ENCODE data around the gene UCHL3. TPM values are rescaled to one million over a fixed set of nuclear protein-coding genes. Genes with fewer than 3 reads are reported as not detected.

UCHL3 gene
- total and polyA plus RNA-seq, 9 donors, result 8.6 to 39.5 (median 13.0) TPM

DNA sequence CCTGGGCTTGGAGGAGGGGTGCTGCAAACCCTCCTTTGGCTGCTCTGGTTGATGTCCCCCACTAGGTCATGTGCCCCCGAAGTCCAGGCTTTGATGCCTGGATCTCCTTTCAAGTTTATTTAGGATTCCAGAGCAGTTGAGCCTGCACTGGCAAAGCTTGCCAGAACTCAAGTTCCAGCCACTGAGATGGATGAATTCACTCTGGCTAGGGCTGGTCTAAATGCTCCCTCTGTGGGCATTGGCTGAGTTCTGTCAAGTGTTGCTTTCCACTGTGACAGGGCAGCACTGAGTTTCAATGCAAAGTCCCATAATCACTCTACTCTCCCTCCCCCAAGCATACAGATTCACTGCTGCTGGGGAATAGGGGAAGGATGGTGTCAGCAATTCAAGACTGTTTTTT, 68.7 kb downstream of the UCHL3 start:
- no peak for TF ChIP-seq POLR2A (IDR thresholded peaks at IDR 0.05)
- TF ChIP-seq, protein P1, sequence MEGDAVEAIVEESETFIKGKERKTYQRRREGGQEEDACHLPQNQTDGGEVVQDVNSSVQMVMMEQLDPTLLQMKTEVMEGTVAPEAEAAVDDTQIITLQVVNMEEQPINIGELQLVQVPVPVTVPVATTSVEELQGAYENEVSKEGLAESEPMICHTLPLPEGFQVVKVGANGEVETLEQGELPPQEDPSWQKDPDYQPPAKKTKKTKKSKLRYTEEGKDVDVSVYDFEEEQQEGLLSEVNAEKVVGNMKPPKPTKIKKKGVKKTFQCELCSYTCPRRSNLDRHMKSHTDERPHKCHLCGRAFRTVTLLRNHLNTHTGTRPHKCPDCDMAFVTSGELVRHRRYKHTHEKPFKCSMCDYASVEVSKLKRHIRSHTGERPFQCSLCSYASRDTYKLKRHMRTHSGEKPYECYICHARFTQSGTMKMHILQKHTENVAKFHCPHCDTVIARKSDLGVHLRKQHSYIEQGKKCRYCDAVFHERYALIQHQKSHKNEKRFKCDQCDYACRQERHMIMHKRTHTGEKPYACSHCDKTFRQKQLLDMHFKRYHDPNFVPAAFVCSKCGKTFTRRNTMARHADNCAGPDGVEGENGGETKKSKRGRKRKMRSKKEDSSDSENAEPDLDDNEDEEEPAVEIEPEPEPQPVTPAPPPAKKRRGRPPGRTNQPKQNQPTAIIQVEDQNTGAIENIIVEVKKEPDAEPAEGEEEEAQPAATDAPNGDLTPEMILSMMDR (IDR thresholded peaks at IDR 0.05), result no peak
- no peak for TF ChIP-seq EP300 (IDR thresholded peaks at IDR 0.05)
- intact Hi-C loops (cut with DNase I), result no loop called here
- H3K36me3 ChIP-seq, result no peaks in the 10 kb centered on the region
- no peak overlapping the region for H3K27ac ChIP-seq
- no peaks in the 10 kb centered on the region for H3K4me1 ChIP-seq (ENCODE audit: insufficient read depth)
- H3K27me3 ChIP-seq, result no peaks in the 10 kb centered on the region
- WGBS, 3 donors, result 0 to 43% (median 0%) methylated on average over 1 of the region's 1 CpG
- H3K9me3 ChIP-seq, result no peaks in the 10 kb centered on the region
- H3K4me3 ChIP-seq, result no peak overlapping the region
- no peak for DNase-seq

DNA sequence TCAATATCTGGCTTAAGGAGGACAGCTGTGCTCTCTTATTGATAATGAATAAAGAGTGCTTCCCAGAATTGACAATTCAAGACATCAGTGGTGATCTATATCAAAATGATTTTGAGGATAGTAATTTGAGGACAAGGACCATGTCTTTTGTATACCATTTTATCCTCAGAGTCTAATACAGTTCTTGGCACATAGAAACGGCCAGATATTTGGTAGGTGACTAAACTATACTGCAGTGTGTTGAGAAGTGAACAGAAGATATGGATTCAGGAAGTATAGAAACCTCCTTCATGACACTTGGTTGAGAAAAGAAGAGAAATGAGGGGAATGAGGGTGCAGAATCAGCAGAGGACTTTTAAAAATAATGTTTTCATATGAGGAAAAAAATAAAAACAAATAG, 70.4 kb downstream of the UCHL3 start:
- Histone ChIP-seq H3K36me3 (no peaks in the 10 kb centered on the region), H3K4me3 (no peak overlapping the region), H3K9me3 (no peaks in the 10 kb centered on the region), H3K27me3 (no peaks in the 10 kb centered on the region), H3K27ac (no peak overlapping the region), H3K4me1 (ENCODE audit: insufficient read depth) (no peaks in the 10 kb centered on the region)
- intact Hi-C loops (cut with DNase I), result no loop called here
- TF ChIP-seq POLR2A (IDR thresholded peaks at IDR 0.05), result no peak
- TF ChIP-seq EP300 (IDR thresholded peaks at IDR 0.05), result no peak
- TF ChIP-seq, protein P1 (IDR thresholded peaks at IDR 0.05), result no peak
- 57 to 61% (median 57%) methylated on average over 1 of the region's 1 CpG for WGBS, 3 donors
- no peak for DNase-seq

- Histone ChIP-seq H3K9me3 (no peaks in the 10 kb centered on the region), H3K36me3 (no peaks in the 10 kb centered on the region), H3K27ac (no peak overlapping the region), H3K4me3 (no peak overlapping the region), H3K4me1 (ENCODE audit: insufficient read depth) (no peaks in the 10 kb centered on the region), H3K27me3 (no peaks in the 10 kb centered on the region)
- DNase-seq, result no peak
- 13 to 17% (median 13%) methylated on average over 2 of the region's 2 CpGs for WGBS, 3 donors
- no peak for TF ChIP-seq POLR2A (IDR thresholded peaks at IDR 0.05)
- TF ChIP-seq EP300 (IDR thresholded peaks at IDR 0.05), result no peak
- TF ChIP-seq, protein P1 (IDR thresholded peaks at IDR 0.05), result no peak
- intact Hi-C loops (cut with DNase I), result no loop called here
These were observed 71.6 kb downstream of the UCHL3 start for GRCh38 chr13:75621147-75621546.

DNA sequence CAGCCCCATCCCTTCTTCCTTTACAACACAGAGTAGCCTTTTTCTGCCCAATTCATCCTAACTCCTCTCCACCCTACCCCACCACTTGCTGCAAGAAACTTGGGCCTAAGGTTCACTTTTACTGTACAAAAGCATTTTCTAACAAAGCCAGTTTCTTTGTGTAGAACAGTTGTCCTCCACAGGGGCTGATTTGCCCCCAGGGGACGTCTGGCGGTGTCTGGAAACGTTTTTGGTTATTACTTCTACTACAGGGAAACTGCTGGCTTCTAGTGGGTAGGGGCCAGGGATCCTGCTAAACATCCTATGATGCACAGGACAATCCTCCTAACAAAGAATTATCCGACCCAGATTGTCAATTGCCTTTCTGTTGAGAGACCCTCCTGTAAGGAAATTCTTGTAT, 79.2 kb downstream of the UCHL3 start:
- Histone ChIP-seq H3K4me3 (no peak overlapping the region), H3K27me3 (no peaks in the 10 kb centered on the region), H3K36me3 (no peaks in the 10 kb centered on the region), H3K27ac (no peak overlapping the region), H3K4me1 (ENCODE audit: insufficient read depth) (no peaks in the 10 kb centered on the region), H3K9me3 (no peaks in the 10 kb centered on the region)
- DNase-seq, result no peak
- WGBS, 3 donors, result 89 to 95% (median 92%) methylated on average over 4 of the region's 4 CpGs
- intact Hi-C loops (cut with DNase I), result no loop called here
- no peak for TF ChIP-seq POLR2A (IDR thresholded peaks at IDR 0.05)
- no peak for TF ChIP-seq EP300 (IDR thresholded peaks at IDR 0.05)

GRCh38 chr13:75633285-75633684, 83.7 kb downstream of the UCHL3 start:
- intact Hi-C loops (cut with DNase I), result no loop called here
- Histone ChIP-seq H3K9me3 (no peaks in the 10 kb centered on the region), H3K4me1 (ENCODE audit: insufficient read depth) (no peaks in the 10 kb centered on the region), H3K27ac (no peak overlapping the region), H3K4me3 (no peak overlapping the region), H3K27me3 (no peaks in the 10 kb centered on the region), H3K36me3 (no peaks in the 10 kb centered on the region)
- DNase-seq, result no peak
- TF ChIP-seq POLR2A (IDR thresholded peaks at IDR 0.05) (no peak), EP300 (IDR thresholded peaks at IDR 0.05) (no peak)
- TF ChIP-seq, protein P1 (IDR thresholded peaks at IDR 0.05), result no peak
- 6 to 11% (median 11%) methylated on average over 2 of the region's 2 CpGs for WGBS, 3 donors
